Kidney epithelial cell (primary cell): ENCODE results near the gene SKA3. TPM values are rescaled to one million over a fixed set of nuclear protein-coding genes. Genes with fewer than 3 reads are reported as not detected.
"Not testable (repeated sequence)": the region's sequence is repeated elsewhere in the genome, so short reads cannot be mapped to it uniquely, and the experiment has no call there.

Experiments used
- DNase-seq: peaks from one replicate; pipeline ENCODE4 v3.0.0-alpha.2; 2010; ENCODE audit warnings: low read depth
- H3K27me3 ChIP-seq: 2 replicates; pipeline ENCODE4 v1.6.0; 2011; ENCODE audit warnings: low read length; ENCODE audit not compliant: control insufficient read depth, insufficient read depth
- H3K36me3 ChIP-seq: 2 replicates; pipeline ENCODE4 v1.5.1; 2011; ENCODE audit warnings: low read length; ENCODE audit not compliant: control insufficient read depth, insufficient read depth
- H3K4me3 ChIP-seq: 2 replicates; pipeline ENCODE4 v1.5.1; 2011; ENCODE audit warnings: low read depth, mild to moderate bottlenecking, control low read depth, low read length
- total RNA-seq: library from RNA; depleted of rRNA; stranded (reverse); fragments of >200 nt; gene quantifications from 2 replicates; pipeline ENCODE4 v1.2.3, GENCODE V29; 2015
- TF ChIP-seq, protein P1 (sequence below): IDR thresholded peaks from 2 replicates; pipeline ENCODE4 v1.5.1; 2011; ENCODE audit warnings: mild to moderate bottlenecking, moderate library complexity, low read length, control low read depth, inconsistent platforms; ENCODE audit not compliant: insufficient read depth, poor library complexity, severe bottlenecking

SKA3 gene
- total RNA-seq, 1 donor from 2014 or later = 5.8 TPM

DNA sequence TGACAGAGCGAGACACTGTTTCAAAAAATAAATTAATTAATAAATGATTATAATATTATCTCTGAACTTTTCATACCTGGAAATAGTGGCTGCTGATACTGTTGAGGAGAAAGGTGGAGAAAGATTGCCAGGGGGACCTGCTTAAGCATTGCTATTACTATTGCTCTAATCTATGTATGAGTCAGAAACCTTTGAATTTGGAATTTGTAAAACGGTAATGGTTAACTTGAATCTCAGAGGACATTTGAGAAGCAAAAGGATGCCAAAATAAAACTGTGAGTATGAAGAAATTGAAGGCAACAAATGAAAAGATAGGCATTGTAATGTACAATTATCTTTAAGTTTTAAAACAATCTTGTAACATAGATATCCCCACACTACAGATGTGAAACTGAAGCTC lies 5.3 kb upstream of the SKA3 start:
- no peak overlapping the region for H3K4me3 ChIP-seq
- DNase-seq = no peak
- H3K36me3 ChIP-seq = no peaks in the 10 kb centered on the region
- TF ChIP-seq, protein P1, sequence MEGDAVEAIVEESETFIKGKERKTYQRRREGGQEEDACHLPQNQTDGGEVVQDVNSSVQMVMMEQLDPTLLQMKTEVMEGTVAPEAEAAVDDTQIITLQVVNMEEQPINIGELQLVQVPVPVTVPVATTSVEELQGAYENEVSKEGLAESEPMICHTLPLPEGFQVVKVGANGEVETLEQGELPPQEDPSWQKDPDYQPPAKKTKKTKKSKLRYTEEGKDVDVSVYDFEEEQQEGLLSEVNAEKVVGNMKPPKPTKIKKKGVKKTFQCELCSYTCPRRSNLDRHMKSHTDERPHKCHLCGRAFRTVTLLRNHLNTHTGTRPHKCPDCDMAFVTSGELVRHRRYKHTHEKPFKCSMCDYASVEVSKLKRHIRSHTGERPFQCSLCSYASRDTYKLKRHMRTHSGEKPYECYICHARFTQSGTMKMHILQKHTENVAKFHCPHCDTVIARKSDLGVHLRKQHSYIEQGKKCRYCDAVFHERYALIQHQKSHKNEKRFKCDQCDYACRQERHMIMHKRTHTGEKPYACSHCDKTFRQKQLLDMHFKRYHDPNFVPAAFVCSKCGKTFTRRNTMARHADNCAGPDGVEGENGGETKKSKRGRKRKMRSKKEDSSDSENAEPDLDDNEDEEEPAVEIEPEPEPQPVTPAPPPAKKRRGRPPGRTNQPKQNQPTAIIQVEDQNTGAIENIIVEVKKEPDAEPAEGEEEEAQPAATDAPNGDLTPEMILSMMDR = no peak
- H3K27me3 ChIP-seq = no peaks in the 10 kb centered on the region

DNA sequence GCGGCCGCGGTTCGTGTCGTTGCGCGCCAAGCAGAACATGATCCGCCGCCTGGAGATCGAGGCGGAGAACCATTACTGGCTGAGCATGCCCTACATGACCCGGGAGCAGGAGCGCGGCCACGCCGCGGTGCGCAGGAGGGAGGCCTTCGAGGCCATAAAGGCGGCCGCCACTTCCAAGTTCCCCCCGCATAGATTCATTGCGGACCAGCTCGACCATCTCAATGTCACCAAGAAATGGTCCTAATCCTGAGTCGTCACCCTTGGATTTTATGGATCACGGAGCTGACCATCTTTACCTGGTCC lies 581 bp upstream of the SKA3 start:
- DNase-seq = no peak
- TF ChIP-seq, protein P1 = no peak

DNA sequence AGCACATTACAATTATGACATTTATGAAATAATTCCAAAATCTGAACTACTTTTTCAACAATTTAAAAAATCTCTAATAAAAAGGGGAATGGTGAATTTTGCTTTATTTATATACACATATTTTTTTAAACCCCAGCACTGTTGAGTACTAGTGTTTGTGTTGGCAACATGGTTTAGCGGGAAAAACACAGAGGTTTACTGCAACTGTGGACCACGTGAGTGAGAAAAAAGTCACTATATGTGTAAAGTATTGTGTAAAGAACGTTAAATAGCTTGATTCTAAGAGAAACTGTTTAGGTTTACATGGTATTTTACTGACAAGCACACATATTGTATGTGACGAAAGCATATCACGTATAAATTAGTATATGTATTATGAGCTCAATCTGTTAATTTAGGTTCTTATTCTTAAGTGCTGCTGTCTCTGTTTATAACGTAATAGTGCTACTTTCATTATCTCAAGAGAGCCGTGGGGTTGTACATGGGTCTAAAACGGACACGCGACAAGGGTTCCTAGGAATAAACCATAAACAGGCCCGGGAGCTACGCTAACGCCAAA lies 617 bp downstream of the SKA3 start:
- Histone ChIP-seq H3K36me3 (no peaks in the 10 kb centered on the region), H3K27me3 (no peaks in the 10 kb centered on the region), H3K4me3 (peak overlapping the region; percentile 85)
- DNase-seq = no peak
- TF ChIP-seq, protein P1 = no peak

More for the DNA sequence above, 581 bp upstream of the SKA3 start:
- Histone ChIP-seq H3K27me3 (no peaks in the 10 kb centered on the region), H3K4me3 (peak overlapping the region; percentile 85), H3K36me3 (no peaks in the 10 kb centered on the region)

DNA sequence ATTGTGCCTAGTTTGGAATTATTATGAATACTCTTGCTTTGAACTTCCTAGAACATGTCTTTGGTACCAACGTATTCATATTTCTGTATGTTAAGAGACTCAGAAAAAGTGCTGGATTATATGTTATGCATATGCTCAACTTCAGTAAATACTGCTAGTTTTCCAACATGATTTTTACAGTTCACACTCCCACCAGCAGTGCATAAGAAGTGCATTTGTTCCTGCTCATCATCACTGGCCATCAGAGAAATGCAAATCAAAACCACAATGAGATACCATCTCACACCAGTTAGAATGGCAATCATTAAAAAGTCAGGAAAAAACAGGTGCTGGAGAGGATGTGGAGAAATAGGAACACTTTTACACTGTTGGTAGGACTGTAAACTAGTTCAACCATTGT lies 2.6 kb downstream of the SKA3 start:
- not testable (repeated sequence) for DNase-seq, H3K36me3 ChIP-seq, H3K27me3 ChIP-seq, H3K4me3 ChIP-seq

DNA sequence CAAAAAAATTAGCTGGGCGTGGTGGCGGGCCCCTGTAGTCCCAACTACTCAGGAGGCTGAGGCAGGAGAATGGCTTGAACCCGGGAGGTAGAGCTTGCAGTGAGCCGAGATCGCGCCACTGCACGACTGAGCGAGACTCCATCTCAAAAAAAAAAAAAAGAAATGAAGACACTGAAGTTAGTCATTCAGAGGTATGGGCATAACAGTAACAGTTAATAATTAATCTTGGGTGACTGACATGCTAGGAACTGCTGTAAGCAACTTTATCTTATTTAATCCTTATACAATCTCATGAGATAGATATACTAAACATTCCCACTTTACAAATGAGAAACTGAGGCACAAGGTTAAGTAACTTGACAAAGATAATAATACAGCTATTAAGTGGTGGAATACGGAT lies 4.9 kb downstream of the SKA3 start:
- TF ChIP-seq, protein P1 = no peak

DNA sequence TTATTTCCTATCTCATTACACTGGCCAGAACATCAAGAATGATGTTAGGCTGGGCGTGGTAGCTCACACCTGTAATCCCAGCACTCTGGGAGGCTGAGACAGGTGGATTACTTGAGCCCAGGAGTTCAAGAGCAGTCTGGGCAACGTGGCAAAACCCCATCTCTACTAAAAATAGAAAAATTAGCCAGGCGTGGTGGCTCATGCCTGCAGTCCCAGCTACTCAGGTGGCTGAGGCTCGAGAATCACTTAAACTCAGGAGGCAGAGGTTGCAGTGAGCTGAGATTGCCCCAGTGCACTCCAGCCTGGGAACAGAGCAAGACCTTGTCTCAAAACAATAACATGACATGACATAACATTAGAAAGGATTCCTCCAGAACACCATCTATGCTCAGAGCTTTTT lies 10.7 kb downstream of the SKA3 start:
- H3K36me3 ChIP-seq, H3K4me3 ChIP-seq, H3K27me3 ChIP-seq, DNase-seq: not testable (repeated sequence)

More for the DNA sequence above, 4.9 kb downstream of the SKA3 start:
- H3K27me3 ChIP-seq = no peaks in the 10 kb centered on the region
- H3K36me3 ChIP-seq = no peaks in the 10 kb centered on the region
- DNase-seq = no peak
- H3K4me3 ChIP-seq = no peak overlapping the region

- DNase-seq = no peak
Measured at GRCh38 chr13:21164631-21165030, 11.7 kb downstream of the SKA3 start.

More at GRCh38 chr13:21164631-21165030, 11.7 kb downstream of the SKA3 start:
- Histone ChIP-seq H3K4me3 (no peak overlapping the region), H3K36me3 (no peaks in the 10 kb centered on the region), H3K27me3 (no peaks in the 10 kb centered on the region)
- TF ChIP-seq, protein P1 = no peak
